GM21526 (cell line): ENCODE measurements around the gene ABCA1.

Experiments
- ATAC-seq: cut with Tn5 transposase; IDR thresholded peaks from one replicate; pipeline ENCODE4 v1.9.1; 2021; ENCODE audit warnings: moderate library complexity; ENCODE audit not compliant: unreplicated experiment, low FRiP score

Gene ABCA1

DNA sequence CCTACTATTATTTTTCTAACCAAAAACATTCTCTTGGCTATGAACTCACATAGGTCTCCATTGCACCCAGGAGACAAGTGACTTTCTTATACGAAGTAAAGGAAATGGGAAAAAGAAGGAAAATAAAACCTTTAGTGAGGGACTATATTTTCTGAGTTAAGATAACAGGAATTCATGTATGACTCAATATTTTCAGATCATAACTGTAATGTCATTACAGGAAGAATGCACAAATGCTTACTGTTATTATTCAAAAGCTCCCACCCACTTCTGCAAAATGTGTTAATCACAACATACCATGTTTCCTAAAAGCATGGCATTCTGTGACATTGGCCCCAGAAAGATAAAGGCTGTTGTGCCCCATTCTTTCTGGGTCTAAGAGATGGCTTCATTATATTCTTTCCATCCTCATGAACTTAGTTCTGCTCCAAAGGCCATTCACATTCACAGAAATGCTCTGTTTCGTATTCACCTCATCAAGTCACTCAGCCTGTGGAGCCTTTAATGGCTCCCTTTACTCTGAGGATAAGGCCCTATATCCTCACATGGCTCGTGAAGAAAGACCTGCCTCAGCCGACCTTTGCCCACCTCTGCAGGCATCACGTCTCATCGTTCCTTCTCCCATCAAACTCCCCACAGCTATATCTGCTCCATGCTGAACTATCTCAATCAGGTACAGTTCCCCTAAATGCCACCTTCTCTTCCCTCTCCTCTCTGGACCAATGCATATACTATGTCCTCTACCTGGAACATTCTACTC, 77.0 kb downstream of the ABCA1 start:
- ATAC-seq, result no peak

DNA sequence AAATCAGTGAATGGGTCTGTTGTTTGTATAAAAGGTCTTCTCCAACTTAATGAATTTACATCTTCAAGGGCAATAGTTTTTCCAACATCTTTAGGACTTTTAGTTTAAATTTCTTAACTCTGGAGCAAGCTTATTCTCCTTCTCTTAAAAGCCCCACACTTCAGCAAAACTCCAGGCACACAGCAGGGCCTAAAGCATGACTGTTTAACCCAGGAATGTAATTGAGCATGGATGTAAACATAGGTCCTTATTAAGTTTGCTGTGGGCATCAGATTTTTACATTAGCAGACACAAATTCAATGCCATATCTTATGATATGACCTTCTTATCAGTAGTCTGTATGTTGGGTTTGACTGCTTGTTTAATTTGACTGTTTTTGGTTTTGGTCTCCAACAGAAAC, 78.9 kb downstream of the ABCA1 start:
- ATAC-seq, result no peak

DNA sequence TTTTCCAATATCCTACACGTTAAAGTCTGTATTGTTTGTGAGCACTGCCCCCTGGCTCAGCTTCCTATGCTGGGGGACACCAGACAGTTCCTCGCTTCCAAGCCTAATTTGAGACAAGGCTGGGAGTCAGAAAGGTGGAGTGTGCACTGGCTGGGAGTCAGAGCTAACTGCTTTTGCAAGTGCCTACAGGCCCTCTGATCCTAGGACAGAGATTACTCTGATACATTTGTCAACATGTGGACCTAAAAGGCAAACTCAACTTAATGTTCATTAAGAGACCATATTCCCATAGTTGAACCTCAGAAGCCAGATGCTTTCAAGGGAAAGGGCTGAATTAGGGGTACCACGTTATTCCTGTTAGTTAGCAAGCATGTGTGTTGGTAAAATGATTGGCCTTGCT, 83.2 kb downstream of the ABCA1 start:
- no peak for ATAC-seq

DNA sequence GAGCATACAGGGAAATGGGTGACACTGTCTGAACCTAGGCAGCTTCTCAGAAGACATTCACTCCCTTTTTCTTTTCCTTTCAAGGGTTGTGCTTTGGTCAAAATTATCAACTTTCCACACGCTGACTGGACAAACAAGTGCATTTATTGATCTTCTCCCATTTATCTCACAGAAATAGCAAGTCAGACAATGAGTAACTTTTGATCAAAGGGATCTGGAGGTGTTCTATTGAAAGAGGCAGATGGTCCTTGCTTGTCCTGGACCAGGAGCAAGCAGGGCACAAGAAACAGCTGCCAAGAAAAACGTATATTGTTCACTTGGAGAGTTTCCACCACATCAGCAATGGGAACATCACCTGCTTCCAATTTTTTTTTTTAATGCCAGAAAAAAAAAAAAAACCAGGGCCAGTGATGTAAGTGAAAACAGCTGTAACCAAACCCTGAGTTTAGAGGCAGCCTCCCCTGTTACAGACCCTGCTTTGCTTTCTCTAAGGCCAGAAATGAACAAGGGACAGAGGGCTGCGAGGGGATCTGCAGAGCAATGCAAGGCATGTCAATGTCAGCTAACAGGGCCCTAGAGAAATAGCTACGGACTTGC, 84.2 kb downstream of the ABCA1 start:
- ATAC-seq, result no peak

DNA sequence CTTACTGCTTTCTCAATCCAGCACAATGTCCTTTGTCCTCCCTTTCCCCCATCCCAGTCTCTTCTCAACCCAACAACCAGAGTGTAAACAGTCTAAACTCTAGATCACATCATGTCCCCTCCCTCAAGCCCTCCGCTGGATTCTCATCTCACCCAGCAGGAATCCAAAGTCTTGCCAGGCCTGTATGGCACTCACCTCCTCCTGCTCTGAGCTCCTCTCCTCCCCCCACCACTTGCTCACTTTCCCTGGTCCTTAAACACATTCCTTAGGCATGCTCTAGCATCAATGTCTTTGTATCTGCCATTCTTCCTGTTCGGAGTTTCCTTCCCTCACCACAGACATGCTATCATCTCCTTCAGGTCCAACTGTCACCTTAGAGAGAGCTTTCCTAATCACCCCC, 85.3 kb downstream of the ABCA1 start:
- no peak for ATAC-seq

DNA sequence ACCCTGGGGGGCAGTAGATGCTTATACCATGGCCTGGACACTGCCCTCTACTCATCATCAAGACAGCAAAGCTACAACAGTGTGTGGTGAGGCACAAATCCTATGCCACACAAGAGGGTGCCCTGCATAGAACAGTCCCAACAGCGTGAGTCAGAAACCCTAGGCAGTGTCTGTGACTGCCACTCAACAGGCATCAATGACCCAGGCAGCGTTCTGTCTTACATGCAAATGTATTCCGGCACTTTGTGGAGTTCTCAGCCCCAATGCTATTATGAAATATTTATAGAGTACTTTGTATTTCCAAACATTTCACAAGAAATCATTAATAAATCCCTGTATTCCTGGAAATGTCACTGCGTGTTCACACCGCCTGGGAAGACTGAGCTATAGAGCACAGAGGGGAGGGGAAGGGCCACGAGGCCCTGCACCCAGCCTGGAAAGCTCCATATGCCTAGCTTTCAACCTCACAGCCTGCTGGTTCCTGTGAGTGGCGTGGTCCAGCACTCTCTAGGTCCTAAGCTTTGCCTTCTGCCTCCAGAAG, 86.3 kb downstream of the ABCA1 start:
- ATAC-seq, result no peak

DNA sequence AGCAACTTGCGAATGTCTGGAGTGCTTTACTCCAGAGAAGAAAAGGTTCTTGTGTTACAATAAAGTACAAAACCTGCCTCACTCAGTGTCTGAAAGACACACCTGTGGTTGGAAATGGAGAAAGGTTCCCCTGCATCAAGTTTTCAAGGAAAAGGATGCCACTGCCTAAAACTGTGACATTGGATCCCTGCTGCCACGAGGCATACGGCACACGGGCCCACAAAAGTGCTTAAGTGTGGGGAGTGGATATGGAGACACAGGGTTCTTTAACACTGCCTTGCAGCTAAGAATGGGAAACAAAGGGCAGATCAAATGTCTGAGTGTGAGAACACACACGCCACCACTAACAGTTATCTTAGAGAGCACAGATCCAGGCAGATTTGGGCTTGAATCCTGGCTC, 89.0 kb downstream of the ABCA1 start:
- ATAC-seq, result no peak

DNA sequence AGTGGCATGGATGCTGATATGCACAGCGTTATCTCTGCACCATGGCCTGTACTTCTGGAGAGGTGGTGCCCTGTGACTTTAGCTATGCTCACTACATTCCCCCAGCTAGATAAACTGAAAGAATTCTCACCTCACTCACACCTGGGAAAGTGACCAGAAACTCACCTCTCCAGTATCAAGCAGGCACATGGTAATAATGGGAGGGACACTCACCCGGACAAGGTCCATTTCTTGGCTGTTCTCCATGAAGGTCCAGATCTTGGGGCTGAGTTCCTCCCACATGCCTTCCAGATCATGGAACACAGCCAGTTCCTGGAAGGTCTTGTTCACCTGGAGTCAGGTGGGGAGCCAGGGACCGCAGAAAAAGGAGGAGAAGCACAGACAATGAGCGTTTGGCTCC, 91.2 kb downstream of the ABCA1 start:
- no peak for ATAC-seq

DNA sequence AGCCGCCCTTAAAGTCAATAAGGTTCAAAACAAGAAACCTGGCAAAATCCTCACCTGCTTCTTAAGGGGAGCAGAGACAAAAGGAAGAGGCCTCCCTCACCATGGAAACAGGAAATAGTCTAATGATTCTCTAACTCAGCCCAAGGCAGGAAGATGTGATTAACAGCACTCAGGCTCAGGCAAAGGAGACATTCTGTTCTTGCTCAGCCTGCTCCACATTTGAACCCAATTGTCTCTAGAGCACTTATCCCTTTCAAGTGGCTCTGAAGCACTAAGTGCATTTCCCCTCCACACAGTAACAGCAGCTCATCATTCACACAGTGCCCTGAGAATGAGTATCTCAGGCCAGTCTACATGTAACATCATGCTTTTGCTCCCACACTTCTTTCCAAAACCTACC, 91.7 kb downstream of the ABCA1 start:
- ATAC-seq, result no peak

DNA sequence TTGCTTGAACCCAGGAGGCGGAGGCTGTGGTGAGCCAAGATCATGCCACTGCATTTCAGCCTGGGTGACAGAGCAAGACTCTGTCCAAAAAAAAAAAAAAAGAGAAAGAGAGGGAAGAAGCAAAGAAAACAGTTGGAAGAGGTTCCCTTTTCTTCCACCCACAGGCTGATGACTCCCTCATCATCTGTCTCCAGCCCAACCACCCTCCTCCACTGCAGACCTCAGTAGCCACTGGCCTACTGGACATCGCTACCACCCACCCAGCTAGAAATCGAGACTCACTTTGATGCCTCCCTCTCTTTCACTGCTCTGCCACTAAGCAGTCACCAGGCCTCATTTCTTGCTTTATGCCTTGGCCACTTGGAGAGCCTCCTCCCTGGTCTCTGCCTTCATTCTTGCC, 92.8 kb downstream of the ABCA1 start:
- ATAC-seq, result no peak

DNA sequence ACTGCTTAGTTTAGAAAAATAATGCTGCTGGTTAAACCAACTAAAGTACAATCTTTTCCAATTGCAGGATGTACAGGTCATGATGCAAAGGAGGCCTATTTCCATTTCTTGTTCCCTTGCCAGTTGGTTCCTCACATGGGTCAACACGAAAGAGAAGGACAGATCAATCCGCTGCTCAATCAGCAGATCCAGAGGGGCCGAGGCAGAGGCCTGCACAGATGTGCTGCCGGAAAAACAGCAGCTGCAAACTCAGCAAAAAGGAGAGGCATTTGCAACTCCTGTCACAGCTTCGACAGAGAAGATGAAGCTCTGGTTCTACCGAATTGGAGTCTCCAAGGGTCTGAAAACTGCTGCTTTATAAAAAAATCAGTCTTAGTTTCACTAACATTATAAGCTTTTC, 94.3 kb downstream of the ABCA1 start:
- ATAC-seq, result no peak

DNA sequence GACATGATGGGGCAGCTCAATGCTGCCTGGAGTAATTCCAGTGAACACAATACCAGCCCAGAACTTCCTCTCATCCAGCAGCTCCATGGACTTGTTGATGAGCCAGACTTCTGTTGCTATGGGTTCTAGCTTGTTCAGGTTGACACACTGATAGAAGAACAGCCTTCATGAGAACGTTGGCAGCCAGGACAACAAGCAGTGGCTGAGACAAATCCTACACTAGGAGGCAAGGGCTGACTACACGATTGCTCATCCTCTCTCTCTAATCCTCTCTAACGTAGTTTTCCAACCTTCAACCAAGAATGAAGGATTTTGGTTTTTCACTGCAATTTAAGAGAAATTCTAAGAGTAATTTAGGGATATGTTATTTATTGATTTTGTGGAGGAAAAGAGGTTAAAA, 96.3 kb downstream of the ABCA1 start:
- no peak for ATAC-seq

DNA sequence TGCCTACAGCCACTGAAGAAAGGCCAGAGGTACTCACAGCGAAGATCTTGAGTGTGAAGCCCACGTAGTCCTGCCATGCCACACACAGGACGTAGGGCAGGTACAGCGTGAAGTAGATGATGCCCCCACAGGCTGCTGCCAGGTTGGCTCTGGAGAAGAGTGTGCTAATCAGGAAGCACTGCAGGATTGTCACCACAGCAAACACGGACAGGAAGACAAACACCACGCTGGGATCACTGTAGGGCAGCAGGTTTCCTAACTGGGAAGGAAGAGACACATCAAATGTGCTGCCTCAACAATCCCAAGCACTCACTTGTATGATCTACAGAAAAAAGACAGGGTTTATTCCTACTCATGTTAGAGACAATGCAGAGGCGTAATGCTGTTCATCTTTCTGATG, 101.0 kb downstream of the ABCA1 start:
- no peak for ATAC-seq

DNA sequence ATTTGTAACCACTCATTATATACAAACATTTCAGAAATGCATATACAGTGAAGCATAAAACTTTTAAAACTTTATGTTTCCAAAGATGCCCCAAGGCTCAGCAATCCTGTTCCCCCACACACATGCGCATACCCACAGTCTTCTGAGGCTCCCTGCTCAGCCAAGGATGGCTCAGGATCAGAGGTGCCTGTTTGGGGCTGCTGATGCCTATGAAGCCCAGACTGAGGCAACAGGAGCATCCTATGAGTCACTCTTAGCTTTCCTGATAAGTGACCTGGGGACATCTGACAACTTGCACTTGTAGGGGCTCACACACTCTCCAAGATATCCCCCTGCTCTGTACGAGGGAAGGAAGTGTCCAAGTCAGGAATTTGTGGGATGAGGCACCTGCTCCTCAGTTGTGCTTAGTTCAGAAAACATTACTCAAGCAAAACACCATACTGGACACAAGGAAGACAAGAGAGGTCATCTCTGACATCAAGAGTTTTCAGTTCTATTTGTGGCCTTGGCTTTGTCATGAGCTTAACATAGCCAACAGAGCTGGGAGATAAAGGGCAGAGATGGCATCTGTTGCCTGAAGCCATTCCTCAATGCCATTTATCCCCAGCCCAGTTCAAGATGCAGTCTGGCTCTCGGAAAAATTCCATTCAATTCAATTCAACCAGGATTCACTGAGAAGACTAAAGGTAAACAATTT, 101.7 kb downstream of the ABCA1 start:
- no peak for ATAC-seq

DNA sequence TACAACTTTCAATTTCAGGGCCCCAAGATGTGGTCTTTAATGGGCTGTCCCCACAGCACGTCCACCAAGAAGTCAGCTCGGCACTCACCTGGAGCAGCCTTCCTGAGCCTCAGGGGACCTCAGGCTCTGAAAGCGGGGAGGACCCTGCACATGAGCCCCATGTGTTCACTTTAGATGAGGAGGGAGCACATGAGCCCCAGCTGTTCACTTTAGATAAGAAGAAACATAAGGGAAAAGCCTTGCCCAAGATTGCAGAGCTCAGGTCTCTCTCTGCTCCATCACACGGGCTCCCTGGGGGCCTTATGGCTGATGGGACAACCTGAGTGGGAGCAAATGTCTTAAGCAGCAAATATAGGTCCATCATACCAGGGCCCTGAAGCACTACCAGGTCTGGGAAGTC, 107.6 kb downstream of the ABCA1 start:
- no peak for ATAC-seq

DNA sequence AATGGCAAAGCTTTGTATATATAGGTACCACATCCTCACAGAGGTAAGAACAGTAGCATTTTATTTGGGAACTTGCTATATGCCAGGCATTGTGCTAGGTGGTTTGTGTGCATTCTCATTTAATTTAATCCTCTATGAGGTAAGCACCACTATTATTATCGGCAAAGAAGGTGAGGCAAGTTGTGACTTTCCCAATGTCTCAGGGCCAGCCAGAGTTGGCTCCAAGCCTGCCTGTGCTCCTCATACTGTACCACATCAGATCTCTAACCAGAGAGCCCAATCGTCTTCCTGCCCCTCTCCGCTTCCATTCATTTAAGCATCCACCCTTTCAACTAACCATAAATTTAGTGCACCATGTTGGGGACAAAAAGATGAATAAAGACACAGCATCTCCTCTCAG, 108.9 kb downstream of the ABCA1 start:
- ATAC-seq, result no peak

DNA sequence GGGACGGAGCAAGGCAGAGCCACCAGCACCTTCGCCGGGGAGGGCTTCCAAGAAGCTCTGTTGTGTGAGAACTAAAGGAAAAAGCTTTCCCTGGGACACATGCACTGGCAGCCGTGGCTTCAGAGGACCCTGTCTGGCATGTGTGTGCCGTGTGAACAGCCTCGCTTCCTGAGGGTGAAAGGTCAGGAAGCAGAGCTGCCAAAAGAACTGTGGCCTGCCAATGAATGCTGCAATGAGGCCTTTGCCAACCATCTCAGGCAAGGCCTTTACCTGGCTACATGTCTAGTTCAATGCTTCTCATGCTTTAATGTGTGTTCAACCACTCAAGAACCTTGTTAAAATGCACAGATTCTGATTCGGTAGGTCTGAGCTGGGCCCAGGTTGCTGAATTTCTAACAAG, 110.5 kb downstream of the ABCA1 start:
- ATAC-seq, result no peak

DNA sequence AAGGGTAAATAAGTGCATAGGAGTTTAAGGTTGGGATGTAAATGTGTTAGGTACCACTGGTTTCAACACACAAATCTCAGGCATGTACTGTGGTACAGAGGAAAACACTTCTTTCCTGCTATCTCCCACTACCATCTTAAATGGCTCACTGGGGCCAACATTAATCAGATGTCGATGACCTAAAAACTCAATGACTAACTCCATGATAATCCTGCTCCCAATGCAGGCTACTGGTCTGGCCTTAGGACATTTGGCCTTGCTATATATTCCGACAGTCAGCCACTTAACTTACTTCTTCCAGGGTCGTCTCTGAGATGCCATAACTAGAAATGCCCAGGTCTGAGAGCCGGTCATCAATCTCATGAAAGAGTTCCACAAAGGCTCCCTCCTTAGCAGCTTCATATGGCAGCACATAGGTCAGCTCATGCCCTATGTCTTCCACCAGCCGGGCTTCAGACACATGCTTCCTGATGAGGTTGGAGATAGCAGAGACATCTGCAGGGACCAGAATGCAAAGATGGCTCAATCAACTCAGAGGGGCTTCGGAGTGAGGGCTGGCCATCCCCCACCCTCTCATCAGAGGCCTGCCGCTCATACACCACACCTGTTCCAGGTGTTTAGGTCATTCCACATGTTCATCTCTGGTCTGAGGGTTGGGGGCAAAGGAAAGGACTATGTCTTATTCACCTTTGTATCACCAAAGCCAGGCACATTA, 111.9 kb downstream of the ABCA1 start:
- ATAC-seq, result no peak

DNA sequence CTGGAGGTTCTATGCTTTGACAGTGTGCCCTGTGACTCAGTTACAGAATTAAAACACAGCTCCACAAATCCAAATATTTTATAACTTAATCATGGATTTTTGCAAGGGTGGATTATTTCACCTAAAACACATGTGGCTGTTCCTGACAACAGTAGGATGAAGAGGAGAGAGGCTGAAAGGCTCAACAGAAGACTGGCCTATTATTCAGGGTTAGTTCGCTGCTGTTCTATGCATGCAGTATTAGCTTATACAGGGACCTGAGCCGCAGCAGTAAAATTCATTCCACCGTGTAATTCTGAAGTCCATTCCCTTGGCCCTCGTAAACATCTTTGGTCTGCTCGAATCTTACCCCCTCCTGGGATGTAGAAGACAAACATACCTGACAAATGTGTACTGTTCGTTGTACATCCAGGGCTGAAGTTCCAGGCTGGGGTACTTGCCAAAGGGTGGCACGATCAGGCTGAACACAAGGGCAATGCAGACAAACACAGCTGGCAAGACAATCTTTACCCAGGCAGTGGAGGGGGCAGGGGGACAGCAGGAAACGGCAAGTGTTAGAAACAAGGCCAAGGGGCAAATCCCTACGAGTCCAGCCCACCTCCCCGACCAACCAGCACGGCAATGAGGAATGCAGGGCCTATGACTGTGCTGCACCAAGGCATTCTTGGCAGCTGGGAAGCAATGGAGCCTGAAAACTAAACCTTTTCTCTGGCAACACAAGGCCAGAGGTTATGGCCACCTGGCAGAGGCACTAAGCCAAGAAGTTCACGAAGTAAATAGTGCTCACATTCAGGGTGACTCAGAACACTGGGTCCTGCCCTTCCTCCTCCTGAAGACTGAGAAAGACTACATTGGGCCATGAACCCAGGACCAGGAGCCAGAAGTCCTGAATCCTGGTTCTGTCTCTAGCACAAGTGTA, 117.3 kb downstream of the ABCA1 start:
- ATAC-seq, result no peak

DNA sequence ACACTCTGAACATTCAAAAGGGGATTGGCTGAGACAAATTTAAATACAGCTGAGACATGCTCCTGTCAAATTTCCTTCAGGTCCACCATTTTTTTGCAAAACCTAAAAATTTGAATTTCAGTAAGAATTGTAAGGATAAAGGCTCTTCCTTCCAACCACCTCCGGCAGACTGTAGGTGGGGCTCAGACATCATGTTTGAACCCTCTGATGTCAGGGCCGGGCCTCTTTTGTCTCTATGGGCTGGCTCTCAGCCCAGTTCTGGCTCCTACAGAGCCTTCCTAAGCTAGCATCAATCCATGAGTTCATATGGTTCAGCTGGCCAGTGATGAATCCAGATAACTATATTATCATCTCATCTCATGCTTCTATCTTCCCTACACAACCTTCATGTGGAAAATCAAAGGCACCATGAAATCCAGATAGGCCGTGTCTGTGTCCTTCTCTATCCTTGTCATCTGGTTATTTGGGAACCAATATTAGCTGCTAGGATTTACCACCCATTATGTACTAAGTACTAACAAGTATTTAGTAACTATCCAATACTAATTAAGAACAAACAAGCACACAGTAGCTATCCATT, 119.8 kb downstream of the ABCA1 start:
- no peak for ATAC-seq
